GDM1 (cell line): ENCODE results near the gene ZNF837.

ENCODE experiments used
- DNase-seq: peaks from one replicate; lab custom pipeline; 2025; lab: John Stamatoyannopoulos, UW

ZNF837 gene

GRCh38 chr19:58372311-58373133 is 8.3 kb downstream of the ZNF837 start:
- DNase-seq = no peak

- DNase-seq = no peak
Measured at GRCh38 chr19:58368561-58369360, 12.1 kb downstream of the ZNF837 start.

GRCh38 chr19:58367698-58368454 is 13.0 kb downstream of the ZNF837 start:
- no peak for DNase-seq

- no peak for DNase-seq
Measured at GRCh38 chr19:58366585-58367430, 14.0 kb downstream of the ZNF837 start.

GRCh38 chr19:58364146-58364545 is 16.7 kb downstream of the ZNF837 start:
- DNase-seq = peak; percentile 74

GRCh38 chr19:58362272-58362994 is 18.4 kb downstream of the ZNF837 start, which contains the start of gene ZNF497:
TSS of gene ZNF497 (minus strand) at chr19:58362751. CDS start at chr19:58357635, 5,116 bp downstream.
- DNase-seq = peak; percentile 95

- DNase-seq = peak; percentile 36
Measured at GRCh38 chr19:58361900-58362271, 18.9 kb downstream of the ZNF837 start.

- no peak for DNase-seq
Measured at GRCh38 chr19:58357481-58358145, 23.2 kb downstream of the ZNF837 start.

- no peak for DNase-seq
Measured at GRCh38 chr19:58356766-58357480, 23.9 kb downstream of the ZNF837 start.

GRCh38 chr19:58355908-58356765 is 24.7 kb downstream of the ZNF837 start:
- no peak for DNase-seq

- DNase-seq = no peak
Measured at GRCh38 chr19:58355215-58355796, 25.5 kb downstream of the ZNF837 start.

GRCh38 chr19:58354478-58355030 is 26.3 kb downstream of the ZNF837 start:
- DNase-seq = no peak

- no peak for DNase-seq
Measured at GRCh38 chr19:58353717-58354477, 26.9 kb downstream of the ZNF837 start.

- no peak for DNase-seq
Measured at GRCh38 chr19:58352760-58353671, 27.8 kb downstream of the ZNF837 start, which contains the start of gene A1BG. TSS of gene A1BG (minus strand) at chr19:58353492. CDS start at chr19:58353437, 55 bp downstream.

- DNase-seq = no peak
Measured at GRCh38 chr19:58351990-58352755, 28.7 kb downstream of the ZNF837 start.
